Measurements from ENCODE around the gene HOXA10. TPM values are rescaled to one million over a fixed set of nuclear protein-coding genes. Genes with fewer than 3 reads are reported as not detected.

Gene HOXA10
- total RNA-seq, 2 experiments from 2014 or later = not detected

DNA sequence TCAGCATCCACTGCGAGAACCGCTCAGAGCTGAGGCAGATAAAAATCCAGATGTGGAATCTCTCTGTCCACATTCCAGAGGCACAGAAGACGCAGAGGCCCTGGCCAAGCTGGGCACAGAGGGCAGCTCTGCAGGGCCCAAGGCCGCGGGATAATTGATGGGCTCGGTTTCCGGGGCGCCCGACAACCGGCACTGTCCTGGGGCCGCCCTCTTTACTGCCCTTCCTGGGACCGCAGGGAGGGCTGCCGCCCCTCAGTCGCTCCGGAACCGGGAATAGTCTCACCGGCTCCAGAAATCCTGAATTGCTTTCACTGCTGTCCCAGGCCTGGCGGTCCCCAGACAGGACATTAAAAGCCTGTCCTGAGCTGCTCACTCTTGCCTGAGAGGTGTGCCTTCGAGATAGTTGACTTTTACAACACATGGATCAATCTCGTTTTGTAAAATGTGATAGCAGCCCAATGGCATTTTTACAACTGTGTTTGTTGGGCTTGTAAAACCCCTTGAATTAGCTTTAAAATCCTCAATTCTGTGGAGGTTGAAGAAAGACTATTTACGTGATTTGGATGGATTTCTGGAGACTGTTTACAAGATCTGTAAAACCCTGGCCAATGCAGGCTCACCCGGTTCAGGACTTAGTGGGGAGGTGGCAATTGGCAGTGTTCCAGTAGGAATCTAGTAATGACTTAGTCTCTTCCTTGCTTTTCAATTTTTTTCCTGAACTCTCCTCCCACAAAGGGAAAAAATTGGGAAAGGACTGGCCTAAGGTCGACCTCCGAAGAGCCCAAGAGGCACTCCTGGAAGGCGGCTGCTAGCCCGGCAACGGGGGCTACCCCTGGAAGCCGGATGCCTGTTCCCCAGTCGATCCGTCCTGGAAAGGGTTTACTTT is 25.1 kb downstream of the HOXA10 start:
- Histone ChIP-seq H3K27me3 (ENCODE audit: control insufficient read depth in 1 of 2, insufficient read depth in 2 of 2, low read length in 2 of 2) (peaks cover 81 to 87% of the 10 kb centered on the region in 2 experiments), H3K4me1 (ENCODE audit: insufficient read depth, low read length) (peaks cover 43% of the 10 kb centered on the region), H3K9me3 (ENCODE audit: control insufficient read depth in 1 of 2, insufficient read depth in 1 of 2, low read length in 2 of 2) (peaks cover 0 to 62% of the 10 kb centered on the region in 2 experiments), H3K36me3 (ENCODE audit: insufficient read depth, low read length) (no peaks in the 10 kb centered on the region), H3K4me3 (ENCODE audit: low read length) (no peak overlapping the region), H3K27ac (ENCODE audit: low read depth in 1 of 2, low read length in 2 of 2) (no peak overlapping the region)
- CTCF ChIA-PET = interaction anchor here (1.8 to 4.0 kb wide), 3 partner anchors 13 to 780 kb away, joined by 4 to 51 read pairs (median 10); no protein-coding TSS in a partner anchor
- peaks cover 33% of the 10 kb centered on the region for H3K4me1 Mint-ChIP-seq (ENCODE audit: low read depth)
- no peak overlapping the region for H3K4me3 Mint-ChIP-seq
- ATAC-seq (ENCODE audit: poor library complexity) (no peak), DNase-seq (no peak)
- peaks cover 89% of the 10 kb centered on the region for H3K27me3 Mint-ChIP-seq
- no peaks in the 10 kb centered on the region for H3K9me3 Mint-ChIP-seq
- TF ChIP-seq, protein P1, sequence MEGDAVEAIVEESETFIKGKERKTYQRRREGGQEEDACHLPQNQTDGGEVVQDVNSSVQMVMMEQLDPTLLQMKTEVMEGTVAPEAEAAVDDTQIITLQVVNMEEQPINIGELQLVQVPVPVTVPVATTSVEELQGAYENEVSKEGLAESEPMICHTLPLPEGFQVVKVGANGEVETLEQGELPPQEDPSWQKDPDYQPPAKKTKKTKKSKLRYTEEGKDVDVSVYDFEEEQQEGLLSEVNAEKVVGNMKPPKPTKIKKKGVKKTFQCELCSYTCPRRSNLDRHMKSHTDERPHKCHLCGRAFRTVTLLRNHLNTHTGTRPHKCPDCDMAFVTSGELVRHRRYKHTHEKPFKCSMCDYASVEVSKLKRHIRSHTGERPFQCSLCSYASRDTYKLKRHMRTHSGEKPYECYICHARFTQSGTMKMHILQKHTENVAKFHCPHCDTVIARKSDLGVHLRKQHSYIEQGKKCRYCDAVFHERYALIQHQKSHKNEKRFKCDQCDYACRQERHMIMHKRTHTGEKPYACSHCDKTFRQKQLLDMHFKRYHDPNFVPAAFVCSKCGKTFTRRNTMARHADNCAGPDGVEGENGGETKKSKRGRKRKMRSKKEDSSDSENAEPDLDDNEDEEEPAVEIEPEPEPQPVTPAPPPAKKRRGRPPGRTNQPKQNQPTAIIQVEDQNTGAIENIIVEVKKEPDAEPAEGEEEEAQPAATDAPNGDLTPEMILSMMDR (IDR thresholded peaks at IDR 0.05) = no peak
- intact Hi-C loops (cut with DNase I, micrococcal nuclease) = no loop called here
- H3K27ac Mint-ChIP-seq = no peak overlapping the region
- POLR2A ChIA-PET = interaction anchor here (1.1 kb wide), 2 partner anchors 13 to 35 kb away, joined by 3 read pairs; no protein-coding TSS in a partner anchor
- H3K36me3 Mint-ChIP-seq (ENCODE audit: low read depth) = no peaks in the 10 kb centered on the region

DNA sequence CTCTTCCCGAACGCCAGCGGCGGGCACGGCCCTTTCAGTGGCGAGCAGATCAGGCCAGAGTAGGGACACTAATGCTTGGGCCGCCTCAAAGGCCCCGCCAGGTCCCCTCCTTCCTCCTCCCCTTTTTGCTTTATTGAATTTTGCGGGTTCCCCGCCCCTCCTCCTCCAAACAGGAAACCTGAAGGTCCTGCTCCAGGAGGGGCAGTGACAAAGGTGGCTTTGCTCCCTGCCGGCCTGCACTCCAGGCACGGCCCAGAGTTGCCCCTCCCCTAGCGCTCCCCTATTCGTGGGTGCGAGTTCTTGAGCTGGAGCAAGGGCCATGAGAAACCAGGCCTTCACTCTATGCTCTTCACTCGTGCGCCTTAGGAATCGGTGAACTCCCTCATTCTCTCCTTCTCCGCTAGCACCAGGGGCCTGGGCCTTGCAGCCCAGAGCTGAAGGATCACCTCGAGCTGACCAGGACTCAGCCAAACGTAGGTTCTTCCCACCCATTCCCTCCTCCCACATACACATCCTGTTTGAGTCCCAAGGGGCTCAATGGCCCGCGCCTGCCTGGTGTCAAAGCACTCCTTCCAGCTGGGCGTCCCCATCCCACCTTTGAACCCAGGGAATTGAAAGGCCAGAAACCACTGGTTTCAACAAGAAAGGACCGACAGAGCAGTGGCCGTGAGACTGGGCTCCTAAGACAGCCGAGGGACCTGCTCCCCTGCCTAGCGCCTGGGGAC is 25.9 kb downstream of the HOXA10 start:
- Mint-ChIP-seq H3K4me1 (ENCODE audit: low read depth) (peaks cover 32% of the 10 kb centered on the region), H3K27ac (no peak overlapping the region), H3K27me3 (peaks cover 83% of the 10 kb centered on the region), H3K36me3 (ENCODE audit: low read depth) (no peaks in the 10 kb centered on the region), H3K9me3 (no peaks in the 10 kb centered on the region), H3K4me3 (peak overlapping the region; percentile 65)
- H3K4me3 ChIP-seq (ENCODE audit: low read length) = no peak overlapping the region
- H3K27me3 ChIP-seq (ENCODE audit: control insufficient read depth in 1 of 2, insufficient read depth in 2 of 2, low read length in 2 of 2) = peaks cover 73 to 86% of the 10 kb centered on the region in 2 experiments
- DNase-seq = peak in 1 of 14 experiments; percentile 32
- intact Hi-C loops (cut with DNase I, micrococcal nuclease) = no loop called here
- CTCF ChIA-PET = interaction anchor here (1.8 to 4.0 kb wide), 2 partner anchors 14 to 779 kb away, joined by 4 to 51 read pairs; no protein-coding TSS in a partner anchor
- no peak for ATAC-seq (ENCODE audit: poor library complexity)
- TF ChIP-seq, protein P1 (IDR thresholded peaks at IDR 0.05) = no peak
- H3K4me1 ChIP-seq (ENCODE audit: insufficient read depth, low read length) = peaks cover 42% of the 10 kb centered on the region
- H3K36me3 ChIP-seq (ENCODE audit: insufficient read depth, low read length) = no peaks in the 10 kb centered on the region
- peaks cover 0 to 61% of the 10 kb centered on the region in 2 experiments for H3K9me3 ChIP-seq (ENCODE audit: control insufficient read depth in 1 of 2, insufficient read depth in 1 of 2, low read length in 2 of 2)
- POLR2A ChIA-PET = interaction anchor here (0.9 to 1.1 kb wide), 3 partner anchors 14 to 35 kb away, joined by 3 read pairs; no protein-coding TSS in a partner anchor
- no peak overlapping the region for H3K27ac ChIP-seq (ENCODE audit: low read depth in 1 of 2, low read length in 2 of 2)
